Progenitor cell of endocrine pancreas (in vitro differentiated cells): ENCODE results near the gene PLAC8L1. TPM values are rescaled to one million over a fixed set of nuclear protein-coding genes. Genes with fewer than 3 reads are reported as not detected.

Experiments
- DNase-seq: peaks from one replicate; pipeline ENCODE4 v3.0.0; 2021; ENCODE audit warnings: low spot score; ENCODE audit not compliant: unreplicated experiment
- H3K27ac Mint-ChIP-seq: 2 replicates; pipeline ENCODE4 v1.8.0; 2021; ENCODE audit warnings: mild to moderate bottlenecking, moderate library complexity, mixed read lengths
- H3K27me3 Mint-ChIP-seq: 2 replicates; pipeline ENCODE4 v1.8.0; 2021; ENCODE audit warnings: mixed read lengths
- H3K36me3 Mint-ChIP-seq: 2 replicates; pipeline ENCODE4 v1.8.0; 2022; ENCODE audit warnings: mixed read lengths; ENCODE audit not compliant: insufficient read depth
- H3K4me1 Mint-ChIP-seq: 2 replicates; pipeline ENCODE4 v1.8.0; 2021; ENCODE audit warnings: low read depth, mixed read lengths
- H3K4me3 Mint-ChIP-seq: 2 replicates; pipeline ENCODE4 v1.8.0; 2021; ENCODE audit warnings: low read depth, mild to moderate bottlenecking, moderate library complexity, mixed read lengths
- H3K9me3 Mint-ChIP-seq: 2 replicates; pipeline ENCODE4 v1.8.0; 2021; ENCODE audit warnings: low read depth, mixed read lengths
- total RNA-seq: library from RNA; stranded (reverse); gene quantifications from 2 replicates; pipeline ENCODE4 v1.2.1, GENCODE V29; 2021
- TF ChIP-seq, protein P1 (sequence below): fragments of 200-600 bp; sonication (generic); IDR thresholded peaks from one replicate; pipeline ENCODE4 v1.5.0; 2021; ENCODE audit warnings: antibody characterized with exemption, mild to moderate bottlenecking; ENCODE audit not compliant: unreplicated experiment

PLAC8L1 gene
- total RNA-seq, 1 donor from 2014 or later: 2.0 TPM

DNA sequence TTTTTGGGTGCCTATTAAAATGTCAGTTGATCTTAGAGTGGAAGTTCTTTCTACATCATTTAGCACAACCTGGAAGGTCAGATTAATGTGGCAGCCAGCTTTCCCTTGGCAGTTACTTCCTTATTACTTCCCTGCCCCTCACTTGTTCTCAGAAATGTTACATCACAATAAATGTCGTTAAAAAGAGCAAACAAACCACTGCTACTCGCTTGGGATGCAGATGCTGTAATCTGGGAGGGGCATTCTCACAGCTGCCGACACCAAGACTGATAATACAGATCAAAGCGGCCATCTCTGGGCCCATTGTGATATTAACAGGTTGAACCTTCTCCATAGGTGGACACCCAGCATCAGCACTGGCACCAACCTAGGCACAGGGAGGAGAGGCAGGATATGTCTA lies 29.3 kb downstream of the PLAC8L1 start:
- H3K4me1 Mint-ChIP-seq: peaks cover 8% of the 10 kb centered on the region
- peaks cover 32% of the 10 kb centered on the region for H3K27me3 Mint-ChIP-seq
- H3K9me3 Mint-ChIP-seq: no peaks in the 10 kb centered on the region
- no peak overlapping the region for H3K4me3 Mint-ChIP-seq
- DNase-seq: no peak
- TF ChIP-seq, protein P1, sequence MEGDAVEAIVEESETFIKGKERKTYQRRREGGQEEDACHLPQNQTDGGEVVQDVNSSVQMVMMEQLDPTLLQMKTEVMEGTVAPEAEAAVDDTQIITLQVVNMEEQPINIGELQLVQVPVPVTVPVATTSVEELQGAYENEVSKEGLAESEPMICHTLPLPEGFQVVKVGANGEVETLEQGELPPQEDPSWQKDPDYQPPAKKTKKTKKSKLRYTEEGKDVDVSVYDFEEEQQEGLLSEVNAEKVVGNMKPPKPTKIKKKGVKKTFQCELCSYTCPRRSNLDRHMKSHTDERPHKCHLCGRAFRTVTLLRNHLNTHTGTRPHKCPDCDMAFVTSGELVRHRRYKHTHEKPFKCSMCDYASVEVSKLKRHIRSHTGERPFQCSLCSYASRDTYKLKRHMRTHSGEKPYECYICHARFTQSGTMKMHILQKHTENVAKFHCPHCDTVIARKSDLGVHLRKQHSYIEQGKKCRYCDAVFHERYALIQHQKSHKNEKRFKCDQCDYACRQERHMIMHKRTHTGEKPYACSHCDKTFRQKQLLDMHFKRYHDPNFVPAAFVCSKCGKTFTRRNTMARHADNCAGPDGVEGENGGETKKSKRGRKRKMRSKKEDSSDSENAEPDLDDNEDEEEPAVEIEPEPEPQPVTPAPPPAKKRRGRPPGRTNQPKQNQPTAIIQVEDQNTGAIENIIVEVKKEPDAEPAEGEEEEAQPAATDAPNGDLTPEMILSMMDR: no peak
- no peak overlapping the region for H3K27ac Mint-ChIP-seq
- H3K36me3 Mint-ChIP-seq: peaks cover 1% of the 10 kb centered on the region

DNA sequence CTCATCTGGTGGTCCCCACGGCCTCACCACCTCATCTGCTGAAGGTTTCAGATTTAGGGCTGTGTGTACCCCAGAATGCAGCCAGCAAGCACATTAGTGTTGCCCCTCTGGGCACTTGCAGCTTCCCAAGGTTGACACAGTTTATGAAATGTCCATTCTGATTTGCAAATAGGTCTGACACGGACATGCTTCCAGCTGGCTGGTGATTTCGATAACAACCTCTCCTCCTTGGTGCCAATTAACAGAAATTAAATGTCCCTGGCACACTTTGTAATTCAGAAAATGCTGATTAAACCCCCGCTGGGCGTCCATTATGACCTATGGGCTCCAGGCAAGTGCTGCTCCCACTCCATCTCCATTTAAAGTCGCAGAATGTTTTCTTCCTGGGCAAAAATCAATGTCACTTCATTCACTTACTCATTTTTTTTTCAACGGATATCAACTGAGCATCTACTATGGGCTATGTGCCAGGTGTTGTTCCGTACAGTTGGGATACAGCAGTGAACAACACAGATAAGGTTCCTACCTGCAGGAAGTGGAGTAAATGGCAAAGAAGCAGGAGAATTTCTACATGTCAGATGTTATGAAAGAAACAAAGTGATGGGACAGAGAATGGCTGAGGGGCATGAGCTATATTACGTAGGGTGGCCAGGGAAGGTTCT lies 32.0 kb downstream of the PLAC8L1 start:
- no peak for DNase-seq
- Mint-ChIP-seq H3K36me3 (peaks cover 1% of the 10 kb centered on the region), H3K27me3 (peaks cover 35% of the 10 kb centered on the region), H3K4me3 (no peak overlapping the region), H3K27ac (peak overlapping the region; percentile 47), H3K9me3 (no peaks in the 10 kb centered on the region), H3K4me1 (peaks cover 8% of the 10 kb centered on the region)
- TF ChIP-seq, protein P1: no peak

DNA sequence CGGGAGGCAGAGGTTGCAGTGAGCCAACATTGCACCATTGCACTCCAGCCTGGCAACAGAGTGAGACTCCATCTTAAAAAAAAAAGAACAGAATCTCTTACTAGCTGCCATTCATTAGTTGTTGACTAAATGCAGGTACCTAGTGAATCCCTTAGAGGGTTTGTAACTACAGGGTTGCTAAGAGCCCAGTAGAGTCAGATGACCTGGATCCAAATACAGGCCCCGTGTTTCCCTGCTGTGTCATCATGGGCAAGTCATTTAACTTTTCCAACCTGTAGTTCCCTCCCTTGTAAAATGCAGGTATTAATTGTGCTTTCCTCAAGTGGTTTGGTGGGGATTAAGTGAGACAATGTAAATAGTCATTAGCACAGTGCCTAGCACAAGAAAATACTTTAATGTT lies 32.8 kb downstream of the PLAC8L1 start:
- Mint-ChIP-seq H3K4me1 (peaks cover 8% of the 10 kb centered on the region), H3K27ac (no peak overlapping the region), H3K27me3 (peaks cover 35% of the 10 kb centered on the region), H3K9me3 (no peaks in the 10 kb centered on the region), H3K36me3 (peaks cover 1% of the 10 kb centered on the region), H3K4me3 (no peak overlapping the region)
- DNase-seq: no peak
- TF ChIP-seq, protein P1: no peak

DNA sequence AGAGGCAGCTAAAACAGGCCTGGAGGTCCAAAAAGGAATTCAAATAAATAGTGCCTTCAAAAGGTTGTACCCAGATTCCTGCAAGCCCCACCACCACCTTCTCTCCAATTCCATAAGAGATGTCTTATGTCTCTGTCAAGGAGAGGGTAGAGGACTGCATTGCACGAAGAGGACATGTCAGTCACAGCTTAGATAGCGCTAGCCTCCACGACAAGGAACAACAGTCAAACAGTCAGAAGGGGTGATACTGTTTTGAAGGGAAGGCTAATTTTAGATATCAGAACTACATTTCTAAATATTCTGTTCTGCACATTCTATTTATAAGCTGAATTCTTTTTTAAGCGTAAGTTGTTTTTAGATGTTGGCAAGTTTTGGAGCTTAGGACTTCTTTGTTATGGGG lies 34.2 kb downstream of the PLAC8L1 start:
- peaks cover 26% of the 10 kb centered on the region for H3K27me3 Mint-ChIP-seq

DNA sequence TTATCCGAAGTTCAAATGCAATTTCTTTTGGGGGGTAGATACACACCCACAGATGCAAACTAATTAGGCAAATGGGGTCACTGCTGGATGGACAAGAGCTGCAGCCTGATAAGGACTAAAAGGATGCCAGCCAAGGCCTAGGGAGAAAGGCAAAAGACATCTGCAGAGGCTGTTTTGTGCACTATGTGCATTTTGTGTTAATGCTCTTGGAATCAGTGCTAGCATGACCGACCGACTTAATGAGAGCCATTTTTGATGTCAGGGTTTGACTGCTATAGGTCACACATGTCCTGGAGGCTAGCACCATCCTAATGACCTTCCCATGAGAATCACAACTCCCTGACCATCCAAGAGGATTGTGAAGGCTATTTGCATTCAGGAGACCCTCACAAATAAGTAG lies 34.6 kb downstream of the PLAC8L1 start:
- Mint-ChIP-seq H3K36me3 (peaks cover 2% of the 10 kb centered on the region), H3K9me3 (no peaks in the 10 kb centered on the region), H3K4me1 (peaks cover 8% of the 10 kb centered on the region), H3K4me3 (no peak overlapping the region), H3K27ac (no peak overlapping the region), H3K27me3 (peaks cover 22% of the 10 kb centered on the region)
- no peak for DNase-seq
- TF ChIP-seq, protein P1: no peak

More for the DNA sequence above, 34.2 kb downstream of the PLAC8L1 start:
- peaks cover 8% of the 10 kb centered on the region for H3K4me1 Mint-ChIP-seq
- H3K36me3 Mint-ChIP-seq: peaks cover 1% of the 10 kb centered on the region
- no peak overlapping the region for H3K27ac Mint-ChIP-seq
- TF ChIP-seq, protein P1: no peak
- H3K4me3 Mint-ChIP-seq: no peak overlapping the region
- H3K9me3 Mint-ChIP-seq: no peaks in the 10 kb centered on the region
- no peak for DNase-seq
